ENCODE results near the gene S100A7A.

S100A7A gene

DNA sequence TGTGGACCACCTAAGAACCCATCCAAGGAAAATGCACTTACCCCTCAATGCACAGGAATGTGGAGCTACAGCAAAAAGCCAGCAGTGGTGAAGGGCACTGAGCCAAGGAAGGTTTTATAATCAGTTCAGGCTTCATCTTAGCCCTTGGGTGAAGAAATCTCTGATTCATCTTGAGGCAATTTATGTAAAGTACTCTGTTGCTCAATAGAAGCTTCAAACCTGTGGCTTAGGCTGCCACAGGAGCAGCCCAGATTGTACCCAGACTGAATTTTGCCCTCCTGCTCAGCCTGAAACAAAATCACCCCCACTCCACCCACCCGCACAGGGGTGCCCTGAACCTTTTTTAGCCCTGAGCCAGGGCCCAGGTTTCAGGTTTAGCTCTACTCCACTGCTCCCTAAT lies 40.8 kb upstream of the S100A7A start, which contains the start of gene S100A12:
TSS of gene S100A12 (minus strand) at position 111 of the 400 bp plus-strand sequence. CDS start 1,029 bp downstream, outside the sequence.
- no peak within 1 kb of the TSS for H3K27ac ChIP-seq
- no peak for TF ChIP-seq CTCF (conservative IDR thresholded peaks at IDR 0.05)
- TF ChIP-seq ZFX (IDR thresholded peaks at IDR 0.05), result no peak

- no peak for TF ChIP-seq ZFX (IDR thresholded peaks at IDR 0.05)
- no peak for TF ChIP-seq CTCF (conservative IDR thresholded peaks at IDR 0.05)
These were observed 36.7 kb upstream of the S100A7A start for GRCh38 chr1:153379591-153379990.

DNA sequence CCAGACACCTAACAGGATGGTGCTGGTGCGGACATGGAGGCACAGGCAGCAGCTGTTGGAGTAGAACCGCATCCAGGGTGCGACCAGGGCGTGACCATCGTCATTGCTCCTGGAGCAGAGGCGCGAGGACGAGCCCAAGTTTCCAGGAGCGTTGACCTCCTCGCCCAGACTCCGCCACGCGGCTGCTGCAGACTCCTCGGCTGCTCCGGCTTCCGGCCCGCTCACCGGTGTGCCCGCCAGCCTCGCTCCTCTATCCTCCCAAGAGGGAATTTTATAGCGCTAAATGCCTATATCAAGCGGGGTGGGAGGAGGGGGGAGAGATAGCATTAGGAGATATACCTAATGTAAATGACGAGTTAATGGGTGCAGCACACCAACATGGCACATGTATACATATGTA lies 35.6 kb upstream of the S100A7A start:
- no peak for TF ChIP-seq ZFX (IDR thresholded peaks at IDR 0.05)
- no peak for TF ChIP-seq CTCF (conservative IDR thresholded peaks at IDR 0.05)
- no peak overlapping the region for H3K27ac ChIP-seq

More at GRCh38 chr1:153379591-153379990, 36.7 kb upstream of the S100A7A start:
- no peak overlapping the region for H3K27ac ChIP-seq

DNA sequence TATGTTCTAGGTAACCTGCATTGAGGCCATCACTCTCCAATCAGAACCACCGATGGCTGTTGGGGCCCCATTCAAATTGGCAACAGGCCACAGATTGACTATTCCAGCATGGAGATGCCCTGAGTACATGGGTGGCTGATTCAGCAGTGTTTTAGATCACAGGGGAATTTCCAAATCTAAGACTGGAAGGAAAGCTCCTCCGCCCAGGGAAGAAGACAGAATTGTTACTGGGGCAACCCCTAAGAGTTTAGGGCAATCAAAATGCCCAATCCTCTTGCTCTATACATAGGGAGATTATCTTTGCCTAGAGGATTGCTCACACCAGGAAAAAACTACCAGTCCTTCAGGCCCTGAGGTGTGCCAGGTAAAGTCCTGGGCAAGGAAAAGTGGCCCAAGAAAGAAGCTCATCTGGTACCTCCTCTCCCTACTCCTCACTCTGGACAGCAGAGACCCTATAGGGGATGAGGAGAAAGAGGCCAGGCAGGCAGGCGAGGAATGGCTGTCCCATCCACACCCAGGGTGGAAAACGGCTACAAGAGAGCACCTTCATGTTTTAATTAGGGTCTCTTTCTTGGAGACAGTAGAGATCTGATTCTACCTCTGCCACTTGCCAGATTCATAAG lies 31.3 kb upstream of the S100A7A start:
- TF ChIP-seq ZFX (IDR thresholded peaks at IDR 0.05), result no peak
- TF ChIP-seq CTCF (conservative IDR thresholded peaks at IDR 0.05), result no peak
- H3K27ac ChIP-seq, result no peak overlapping the region

DNA sequence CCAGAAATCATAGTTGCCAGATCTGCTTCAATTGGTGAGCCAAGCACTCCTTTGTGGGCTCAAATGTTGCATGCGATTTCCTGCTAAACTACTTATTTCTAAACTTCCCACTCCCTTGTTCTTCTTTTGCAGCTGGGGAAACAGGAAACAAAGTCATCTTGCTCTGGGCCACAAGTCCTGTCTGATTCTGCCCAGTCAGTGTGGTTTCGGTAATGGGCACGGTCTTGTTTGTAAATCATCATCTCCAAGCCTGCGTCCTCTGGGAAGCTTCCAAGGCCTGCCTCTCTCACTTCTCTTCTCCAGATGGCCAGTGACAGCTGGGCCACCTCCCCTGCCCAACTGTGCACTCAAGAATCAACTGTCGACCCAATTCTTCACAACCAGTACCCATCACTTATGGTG lies 29.8 kb upstream of the S100A7A start:
- no peak overlapping the region for H3K27ac ChIP-seq
- TF ChIP-seq CTCF (conservative IDR thresholded peaks at IDR 0.05) (no peak), ZFX (IDR thresholded peaks at IDR 0.05) (no peak)

DNA sequence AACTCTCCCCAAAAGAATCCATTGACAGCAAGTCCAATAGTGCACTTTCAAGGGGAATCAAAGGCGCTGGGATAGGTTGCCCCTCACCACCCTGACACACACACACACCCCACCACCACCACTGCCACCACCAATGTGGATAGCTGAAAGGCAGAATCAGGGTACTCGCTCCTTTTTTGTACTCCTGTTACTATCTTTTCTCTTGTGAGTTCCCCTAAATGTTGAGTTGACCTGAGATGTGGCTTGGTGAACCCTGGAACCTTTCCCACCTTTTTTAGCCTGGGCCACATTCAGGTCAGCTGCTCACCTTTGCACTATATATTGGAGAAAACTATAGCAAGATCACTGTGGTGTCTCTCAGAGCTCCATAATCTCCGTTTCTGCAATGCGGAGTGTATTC lies 29.3 kb upstream of the S100A7A start:
- no peak for TF ChIP-seq ZFX (IDR thresholded peaks at IDR 0.05)
- no peak for TF ChIP-seq CTCF (conservative IDR thresholded peaks at IDR 0.05)
- H3K27ac ChIP-seq, result no peak overlapping the region

DNA sequence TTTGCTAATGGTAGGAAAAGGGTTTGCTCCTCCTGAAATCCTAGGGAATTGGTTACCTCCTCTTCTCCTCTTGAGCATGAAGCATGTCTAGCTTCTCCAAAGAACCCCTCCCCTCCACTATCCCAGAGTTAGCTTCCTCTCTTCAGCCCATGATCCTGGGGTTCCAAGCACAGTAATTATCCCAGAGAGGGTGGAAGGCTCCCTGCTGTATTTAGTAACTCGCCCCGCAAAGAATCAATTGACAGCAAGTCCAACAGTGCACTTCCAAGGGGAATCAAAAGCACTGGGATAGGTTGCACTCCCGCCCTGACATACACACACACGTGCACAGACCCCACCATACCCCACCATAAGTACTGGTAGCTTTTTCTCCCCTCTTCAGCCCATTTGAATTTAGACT lies 28.5 kb upstream of the S100A7A start:
- TF ChIP-seq CTCF (conservative IDR thresholded peaks at IDR 0.05) (no peak), ZFX (IDR thresholded peaks at IDR 0.05) (no peak)

More for the DNA sequence above, 28.5 kb upstream of the S100A7A start:
- no peak overlapping the region for H3K27ac ChIP-seq
